Peyer's patch (tissue), 4 donors: ENCODE data around the gene DCN. TPM values are rescaled to one million over a fixed set of nuclear protein-coding genes. Genes with fewer than 3 reads are reported as not detected.

Source experiments
- DNase-seq, 3 donors: peaks; one replicate each; pipeline ENCODE4 v3.0.0-alpha.2; 2017 to 2019
- H3K27ac ChIP-seq, 4 donors: fragments of 200-600 bp; sonication (generic); one replicate each; pipeline ENCODE4 v1.5.1; 2016 to 2019
- H3K27me3 ChIP-seq, 2 donors: fragments of 200-600 bp; sonication (generic); one replicate each; pipeline ENCODE4 v1.5.1; 2019
- H3K36me3 ChIP-seq, 3 donors: fragments of 200-600 bp; sonication (generic); one replicate each; pipeline ENCODE4 v1.5.1; 2016 to 2019
- H3K4me1 ChIP-seq, 4 donors: fragments of 200-600 bp; sonication (generic); one replicate each; pipeline ENCODE4 v1.5.1; 2016 to 2019
- H3K4me3 ChIP-seq, 4 donors: fragments of 200-600 bp; sonication (generic); 1 replicate in 3 of 4; 2 replicates in 1 of 4; pipeline ENCODE4 v1.5.1; 2016 to 2019; ENCODE audit warnings: mild to moderate bottlenecking in 1 of 4
- H3K9me3 ChIP-seq, 4 donors: fragments of 200-600 bp; sonication (generic); one replicate each; pipeline ENCODE4 v1.5.1; 2016 to 2019; ENCODE audit warnings: mild to moderate bottlenecking in 1 of 4
- POLR2A ChIP-seq, 2 donors: fragments of 450-650 bp; IDR thresholded peaks; one replicate each; pipeline ENCODE4 v1.5.1; 2017; ENCODE audit warnings: antibody characterized with exemption in 2 of 2, mild to moderate bottlenecking in 2 of 2, moderate library complexity in 2 of 2
- total RNA-seq, 4 donors: library from RNA; depleted of rRNA; stranded (reverse); fragments of >200 nt; gene quantifications; one replicate each; pipeline ENCODE4 v1.1.0, GENCODE V29; 2016
- TF ChIP-seq, protein P1 (sequence below), 6 experiments: fragments of 450-650 bp in 4 of 6; fragments of 200-600 bp in 2 of 6; sonication (generic) in 1 of 6; IDR thresholded peaks; one replicate each; pipeline ENCODE4 v1.5.1; 2017 to 2019; ENCODE audit warnings: antibody characterized with exemption in 6 of 6, mild to moderate bottlenecking in 3 of 6, moderate library complexity in 1 of 6

The DCN gene
- total RNA-seq, 4 donors from 2014 or later, result 142 to 543 (median 309) TPM

DNA sequence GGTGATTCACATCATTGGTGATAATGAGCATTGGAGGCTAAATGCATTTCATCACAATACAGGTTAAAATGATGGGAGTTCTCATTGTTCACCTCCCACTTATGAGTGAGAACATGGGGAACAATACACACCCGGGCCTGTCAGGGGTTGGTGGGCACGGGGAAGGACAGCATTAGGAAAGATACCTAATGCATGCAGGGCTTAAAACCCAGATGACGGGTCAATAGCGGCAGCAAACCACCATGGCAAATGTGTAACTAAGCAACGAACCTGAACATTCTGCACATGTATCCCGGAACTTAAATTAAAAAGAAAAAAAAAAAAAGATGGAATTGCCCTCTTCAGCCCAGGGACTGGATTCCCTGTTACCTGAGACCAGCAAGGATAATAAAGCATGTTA is 69.0 kb downstream of the DCN start:
- H3K36me3 ChIP-seq, result no peaks in the 10 kb centered on the region
- TF ChIP-seq, protein P1, sequence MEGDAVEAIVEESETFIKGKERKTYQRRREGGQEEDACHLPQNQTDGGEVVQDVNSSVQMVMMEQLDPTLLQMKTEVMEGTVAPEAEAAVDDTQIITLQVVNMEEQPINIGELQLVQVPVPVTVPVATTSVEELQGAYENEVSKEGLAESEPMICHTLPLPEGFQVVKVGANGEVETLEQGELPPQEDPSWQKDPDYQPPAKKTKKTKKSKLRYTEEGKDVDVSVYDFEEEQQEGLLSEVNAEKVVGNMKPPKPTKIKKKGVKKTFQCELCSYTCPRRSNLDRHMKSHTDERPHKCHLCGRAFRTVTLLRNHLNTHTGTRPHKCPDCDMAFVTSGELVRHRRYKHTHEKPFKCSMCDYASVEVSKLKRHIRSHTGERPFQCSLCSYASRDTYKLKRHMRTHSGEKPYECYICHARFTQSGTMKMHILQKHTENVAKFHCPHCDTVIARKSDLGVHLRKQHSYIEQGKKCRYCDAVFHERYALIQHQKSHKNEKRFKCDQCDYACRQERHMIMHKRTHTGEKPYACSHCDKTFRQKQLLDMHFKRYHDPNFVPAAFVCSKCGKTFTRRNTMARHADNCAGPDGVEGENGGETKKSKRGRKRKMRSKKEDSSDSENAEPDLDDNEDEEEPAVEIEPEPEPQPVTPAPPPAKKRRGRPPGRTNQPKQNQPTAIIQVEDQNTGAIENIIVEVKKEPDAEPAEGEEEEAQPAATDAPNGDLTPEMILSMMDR (IDR thresholded peaks at IDR 0.05), result no peak
- no peak for TF ChIP-seq POLR2A (IDR thresholded peaks at IDR 0.05)
- DNase-seq, result no peak
- no peaks in the 10 kb centered on the region for H3K4me1 ChIP-seq
- H3K4me3 ChIP-seq, result no peak overlapping the region
- H3K9me3 ChIP-seq, result no peaks in the 10 kb centered on the region
- no peaks in the 10 kb centered on the region for H3K27me3 ChIP-seq
- no peak overlapping the region for H3K27ac ChIP-seq

DNA sequence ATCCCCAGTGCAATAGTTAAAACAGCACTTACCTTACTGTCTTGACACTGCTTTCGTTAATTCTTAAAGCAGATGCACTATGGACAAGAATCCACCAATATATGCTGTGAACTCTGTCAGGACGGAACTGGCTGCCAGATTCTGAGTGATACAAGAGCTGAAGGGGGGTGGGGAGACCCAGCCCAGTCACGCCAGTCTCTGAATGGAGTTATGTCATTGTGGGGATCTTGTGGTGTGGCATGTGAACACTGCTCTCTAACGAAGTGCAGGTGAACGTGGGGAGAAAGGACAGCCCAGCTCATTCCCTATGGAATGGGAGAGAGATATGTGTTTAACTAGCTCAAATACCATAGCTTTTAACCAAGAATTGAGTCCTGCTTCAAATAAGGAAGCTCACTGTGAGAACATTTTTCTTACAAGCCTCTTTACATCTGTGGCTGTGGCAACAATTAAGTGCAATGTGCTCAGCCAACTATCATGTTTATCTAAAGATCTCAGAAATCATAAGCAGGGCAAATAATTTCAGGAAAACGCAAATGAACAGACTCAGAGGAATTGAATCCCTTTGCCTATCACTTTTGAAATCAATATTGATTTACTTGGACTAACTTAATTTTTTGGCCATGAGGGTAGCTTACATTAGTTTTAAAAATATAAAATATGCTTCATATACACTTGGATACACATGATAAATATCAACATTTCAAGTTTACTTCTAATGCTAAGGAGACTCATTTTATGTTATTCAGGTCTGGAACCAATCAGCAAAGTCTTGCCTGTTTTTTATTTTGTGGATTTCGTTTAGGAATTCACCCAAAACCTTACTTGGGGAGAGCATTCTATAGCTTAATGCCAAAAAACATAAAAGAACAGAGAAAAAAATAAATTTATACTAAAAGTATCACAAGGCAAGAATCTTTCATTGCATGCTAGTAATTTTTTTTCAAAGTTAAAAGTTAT is 71.0 kb downstream of the DCN start, which contains the start of gene LUM:
TSS of gene LUM (minus strand) at position 129 of the 960 bp plus-strand sequence. CDS start 2,515 bp downstream, outside the sequence.
- TF ChIP-seq POLR2A (IDR thresholded peaks at IDR 0.05), result no peak
- TF ChIP-seq, protein P1 (IDR thresholded peaks at IDR 0.05), result no peak
- peak in 2 of 3 donors; percentile 18 to 53 for DNase-seq
- peak within 1 kb of the TSS in 3 of 4 donors; percentile 6 to 20 (median 13) for H3K4me3 ChIP-seq

DNA sequence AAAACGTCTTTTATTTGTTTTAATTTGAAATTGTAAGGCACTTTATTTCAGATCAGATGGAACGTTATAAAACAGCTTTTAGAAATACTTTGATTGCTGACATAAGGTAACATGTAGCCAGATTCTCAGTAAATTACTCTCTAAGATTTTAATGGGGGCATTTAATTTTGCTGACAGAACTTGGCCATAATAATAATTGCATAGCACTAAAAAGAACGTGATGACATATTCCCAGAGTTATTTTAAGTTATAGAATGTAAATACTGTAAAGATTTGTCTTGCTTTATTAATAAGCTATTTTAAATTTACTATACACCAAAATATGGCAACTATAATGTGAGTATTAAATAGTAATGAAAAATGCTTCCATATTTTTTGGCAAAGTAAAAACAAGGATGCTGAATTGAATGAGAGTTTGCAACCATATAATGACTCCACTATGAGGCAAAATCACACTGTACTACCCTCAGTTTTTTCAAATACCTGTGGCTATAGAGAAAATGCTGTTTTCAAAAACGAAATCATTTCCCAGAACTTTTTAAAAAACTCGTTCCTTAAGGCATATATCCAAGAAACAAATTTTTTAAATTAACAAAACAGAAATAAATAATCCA is 72.2 kb downstream of the DCN start:
- peak overlapping the region in 2 of 4 donors; percentile 11 to 24 for H3K27ac ChIP-seq
- TF ChIP-seq, protein P1 (IDR thresholded peaks at IDR 0.05), result no peak
- no peak for TF ChIP-seq POLR2A (IDR thresholded peaks at IDR 0.05)
- peak overlapping the region in 2 of 4 donors; percentile 1 to 13 for H3K4me3 ChIP-seq
- H3K36me3 ChIP-seq, result no peaks in the 10 kb centered on the region
- no peak for DNase-seq
- H3K9me3 ChIP-seq, result no peaks in the 10 kb centered on the region
- no peaks in the 10 kb centered on the region for H3K4me1 ChIP-seq
- no peaks in the 10 kb centered on the region for H3K27me3 ChIP-seq

More for the DNA sequence above, 71.0 kb downstream of the DCN start, which contains the start of gene LUM:
- H3K27ac ChIP-seq, result peak within 1 kb of the TSS; percentile 11 to 51 (median 23)
- no peaks in the 10 kb centered on the region for H3K4me1 ChIP-seq
- H3K36me3 ChIP-seq, result no peaks in the 10 kb centered on the region
- H3K27me3 ChIP-seq, result no peaks in the 10 kb centered on the region
- H3K9me3 ChIP-seq, result no peaks in the 10 kb centered on the region

DNA sequence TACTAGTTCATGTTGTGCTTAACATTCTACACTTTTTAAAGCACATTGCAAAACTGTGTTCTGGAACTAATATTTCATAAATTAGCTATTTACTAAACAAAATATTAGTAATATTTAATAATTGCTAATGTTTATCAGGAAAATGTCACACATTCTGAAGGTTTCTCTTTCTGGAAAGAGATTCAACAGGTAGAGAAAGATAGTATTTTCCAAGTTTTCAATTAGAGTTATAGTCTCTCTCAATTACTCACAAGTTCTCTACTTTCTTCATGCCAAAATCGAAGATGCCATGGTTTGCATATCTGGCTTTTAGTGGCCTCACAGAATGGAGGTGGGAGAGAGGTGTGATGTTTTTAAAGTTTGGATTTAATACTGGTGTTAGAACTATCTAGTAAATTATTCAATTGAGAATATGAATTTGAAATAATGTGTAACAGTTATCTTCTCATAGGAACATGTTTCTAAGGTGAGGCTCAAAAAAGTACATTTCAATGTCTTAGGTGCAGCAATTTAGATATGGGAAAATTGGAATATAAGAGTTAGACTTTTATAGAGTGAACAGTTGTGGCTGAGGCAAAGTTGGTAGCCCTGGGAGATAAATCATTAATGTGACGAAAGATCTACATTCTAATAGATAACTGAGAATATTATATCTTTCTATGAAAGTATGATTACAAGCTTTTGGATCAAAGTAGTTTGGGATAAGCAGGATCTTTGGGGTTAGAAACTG is 72.9 kb downstream of the DCN start:
- Histone ChIP-seq H3K9me3 (no peaks in the 10 kb centered on the region), H3K36me3 (no peaks in the 10 kb centered on the region), H3K27me3 (no peaks in the 10 kb centered on the region), H3K4me1 (no peaks in the 10 kb centered on the region), H3K27ac (peak overlapping the region in 1 of 4 donors; percentile 11), H3K4me3 (peak overlapping the region in 1 of 4 donors; percentile 13)
- DNase-seq, result no peak
- no peak for TF ChIP-seq POLR2A (IDR thresholded peaks at IDR 0.05)
- TF ChIP-seq, protein P1 (IDR thresholded peaks at IDR 0.05), result no peak

DNA sequence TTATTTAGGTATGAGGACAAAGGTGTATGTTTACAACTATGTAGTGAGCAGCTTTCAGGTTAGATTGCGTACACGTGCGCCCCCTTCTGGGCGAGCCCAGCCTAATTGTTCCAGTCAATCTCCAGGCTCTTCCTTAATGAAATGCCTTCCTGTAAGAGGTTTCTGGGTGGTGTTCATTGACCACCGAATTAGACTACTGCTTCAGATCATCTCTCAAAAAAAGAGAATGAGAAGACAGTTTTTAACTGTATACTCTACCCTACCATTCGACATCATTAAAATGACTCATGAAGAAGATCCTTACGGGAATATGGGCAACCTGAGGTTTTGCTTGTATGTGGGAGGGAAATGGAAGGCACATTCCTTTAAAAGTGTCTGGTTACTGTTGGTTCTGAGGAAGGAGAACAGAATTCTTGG is 73.5 kb downstream of the DCN start:
- peak; percentile 27 to 84 (median 78) for DNase-seq
- Histone ChIP-seq H3K9me3 (no peaks in the 10 kb centered on the region), H3K36me3 (no peaks in the 10 kb centered on the region), H3K4me1 (no peaks in the 10 kb centered on the region), H3K27ac (peak overlapping the region in 1 of 4 donors; percentile 11), H3K27me3 (no peaks in the 10 kb centered on the region), H3K4me3 (peak overlapping the region in 1 of 4 donors; percentile 13)
- TF ChIP-seq, protein P1 (IDR thresholded peaks at IDR 0.05), result peak in 4 of 6 experiments; percentile 46 to 65 (median 54)
- TF ChIP-seq POLR2A (IDR thresholded peaks at IDR 0.05), result no peak
